ENCODE data around the gene GALNT16. TPM values are rescaled to one million over a fixed set of nuclear protein-coding genes. Genes with fewer than 3 reads are reported as not detected.
A peak's percentile ranks its signal among the peaks of the same experiment; 100 is the strongest.

The GALNT16 gene
- polyA plus RNA-seq, 3 donors: 0.01 TPM; not detected in 2

DNA sequence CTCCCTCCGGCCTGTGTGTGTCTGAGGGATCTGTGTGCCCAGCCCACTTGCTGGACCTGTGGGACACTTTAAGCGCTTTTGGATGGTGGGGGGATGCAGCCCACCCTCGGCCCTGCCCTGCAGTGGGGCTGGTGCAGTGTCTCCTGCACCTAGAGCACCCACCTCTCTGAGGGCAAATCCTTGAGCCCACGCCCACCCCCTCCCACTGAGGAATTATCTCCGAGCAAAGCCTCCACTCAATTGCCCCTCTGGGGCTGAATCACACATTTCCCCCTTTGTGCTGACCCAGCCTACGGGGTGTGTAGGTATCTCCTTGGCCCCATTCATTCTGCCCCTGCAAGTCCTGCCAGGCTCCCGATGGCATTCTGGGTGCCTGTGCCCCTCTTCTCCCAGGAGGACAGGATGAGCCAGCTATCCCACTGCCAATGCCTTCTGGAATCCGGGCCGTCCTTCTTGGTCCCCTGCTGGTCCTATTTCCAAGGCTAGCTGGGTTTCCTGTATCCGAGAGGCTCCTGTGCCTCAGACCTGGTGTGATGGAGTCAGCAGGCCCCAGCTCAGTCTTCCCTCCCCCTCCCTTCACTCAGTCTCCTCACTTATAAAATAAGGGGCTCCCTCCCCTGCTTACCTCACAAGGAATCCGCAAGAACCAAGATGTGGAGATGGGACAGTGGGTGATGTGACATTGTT is 89.3 kb downstream of the GALNT16 start:
- H3K4me3 ChIP-seq (replicated peaks in 1 of 3; ENCODE audit: low read depth in 2 of 3, low read length in 3 of 3): no peak overlapping the region
- no peak overlapping the region for H3K9ac ChIP-seq (ENCODE audit: insufficient read depth, low read length, poor library complexity, severe bottlenecking)
- no peak overlapping the region for H3K27ac ChIP-seq (ENCODE audit: low read depth in 1 of 2, low read length in 2 of 2)
- peaks cover 16% of the 10 kb centered on the region for H3K4me1 Mint-ChIP-seq
- no peaks in the 10 kb centered on the region for H3K27me3 ChIP-seq (ENCODE audit: control insufficient read depth in 2 of 2, insufficient read depth in 2 of 2, low read length in 2 of 2)
- peak overlapping the region in 3 of 7 donors; percentile 28 to 81 (median 37) for H3K27ac Mint-ChIP-seq
- no peaks in the 10 kb centered on the region for H4K20me1 ChIP-seq (ENCODE audit: insufficient read depth, low read length)
- DNase-seq: no peak
- no peak overlapping the region for H3K4me3 Mint-ChIP-seq
- H3K36me3 ChIP-seq (replicated peaks in 1 of 2; ENCODE audit: control insufficient read depth in 1 of 2, insufficient read depth in 2 of 2, low read length in 2 of 2): no peaks in the 10 kb centered on the region
- H3K79me2 ChIP-seq (ENCODE audit: insufficient read depth, low read length): no peaks in the 10 kb centered on the region
- intact Hi-C loops (cut with micrococcal nuclease): no loop called here
- peaks cover 11 to 16% of the 10 kb centered on the region in 2 donors for H3K4me1 ChIP-seq (ENCODE audit: control insufficient read depth in 1 of 2, insufficient read depth in 2 of 2, low read length in 2 of 2)
- H2AFZ ChIP-seq (ENCODE audit: insufficient read depth, low read depth, low read length, poor library complexity, severe bottlenecking): no peak overlapping the region
- no peak overlapping the region for H3K4me2 ChIP-seq (replicated peaks; ENCODE audit: extremely low read depth, low read length, poor library complexity, severe bottlenecking)
- H3K9me3 ChIP-seq (replicated peaks in 1 of 2; ENCODE audit: control insufficient read depth in 1 of 2, insufficient read depth in 1 of 2, low read length in 2 of 2): no peaks in the 10 kb centered on the region
- TF ChIP-seq, protein P1, sequence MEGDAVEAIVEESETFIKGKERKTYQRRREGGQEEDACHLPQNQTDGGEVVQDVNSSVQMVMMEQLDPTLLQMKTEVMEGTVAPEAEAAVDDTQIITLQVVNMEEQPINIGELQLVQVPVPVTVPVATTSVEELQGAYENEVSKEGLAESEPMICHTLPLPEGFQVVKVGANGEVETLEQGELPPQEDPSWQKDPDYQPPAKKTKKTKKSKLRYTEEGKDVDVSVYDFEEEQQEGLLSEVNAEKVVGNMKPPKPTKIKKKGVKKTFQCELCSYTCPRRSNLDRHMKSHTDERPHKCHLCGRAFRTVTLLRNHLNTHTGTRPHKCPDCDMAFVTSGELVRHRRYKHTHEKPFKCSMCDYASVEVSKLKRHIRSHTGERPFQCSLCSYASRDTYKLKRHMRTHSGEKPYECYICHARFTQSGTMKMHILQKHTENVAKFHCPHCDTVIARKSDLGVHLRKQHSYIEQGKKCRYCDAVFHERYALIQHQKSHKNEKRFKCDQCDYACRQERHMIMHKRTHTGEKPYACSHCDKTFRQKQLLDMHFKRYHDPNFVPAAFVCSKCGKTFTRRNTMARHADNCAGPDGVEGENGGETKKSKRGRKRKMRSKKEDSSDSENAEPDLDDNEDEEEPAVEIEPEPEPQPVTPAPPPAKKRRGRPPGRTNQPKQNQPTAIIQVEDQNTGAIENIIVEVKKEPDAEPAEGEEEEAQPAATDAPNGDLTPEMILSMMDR (IDR thresholded peaks at IDR 0.05): no peak
- no peaks in the 10 kb centered on the region for H3K9me3 Mint-ChIP-seq
- 94% methylated on average over 4 of the region's 11 CpGs for WGBS (ENCODE audit: insufficient coverage)
- H3K36me3 Mint-ChIP-seq: no peaks in the 10 kb centered on the region
- peaks cover 3 to 17% (median 13%) of the 10 kb centered on the region in 3 donors for H3K27me3 Mint-ChIP-seq (ENCODE audit: low read depth in 3 of 3)

- H2AFZ ChIP-seq (ENCODE audit: insufficient read depth, low read depth, low read length, poor library complexity, severe bottlenecking): no peak overlapping the region
- H3K27ac Mint-ChIP-seq: peak overlapping the region in 2 of 7 donors; percentile 72 to 76
- 82% methylated on average over 4 of the region's 5 CpGs for WGBS (ENCODE audit: insufficient coverage)
Observed at GRCh38 chr14:69350892-69351291, 90.9 kb downstream of the GALNT16 start.

More at GRCh38 chr14:69350892-69351291, 90.9 kb downstream of the GALNT16 start:
- H3K36me3 Mint-ChIP-seq: no peaks in the 10 kb centered on the region
- H3K9ac ChIP-seq (ENCODE audit: insufficient read depth, low read length, poor library complexity, severe bottlenecking): no peak overlapping the region
- H3K79me2 ChIP-seq (ENCODE audit: insufficient read depth, low read length): no peaks in the 10 kb centered on the region
- H3K27me3 ChIP-seq (ENCODE audit: control insufficient read depth in 2 of 2, insufficient read depth in 2 of 2, low read length in 2 of 2): no peaks in the 10 kb centered on the region
- H3K4me3 Mint-ChIP-seq: no peak overlapping the region
- H3K9me3 ChIP-seq (replicated peaks in 1 of 2; ENCODE audit: control insufficient read depth in 1 of 2, insufficient read depth in 1 of 2, low read length in 2 of 2): no peaks in the 10 kb centered on the region
- no peaks in the 10 kb centered on the region for H3K36me3 ChIP-seq (replicated peaks in 1 of 2; ENCODE audit: control insufficient read depth in 1 of 2, insufficient read depth in 2 of 2, low read length in 2 of 2)
- no peaks in the 10 kb centered on the region for H4K20me1 ChIP-seq (ENCODE audit: insufficient read depth, low read length)
- TF ChIP-seq, protein P1 (IDR thresholded peaks at IDR 0.05): no peak
- H3K27ac ChIP-seq (ENCODE audit: low read depth in 1 of 2, low read length in 2 of 2): peak overlapping the region in 1 of 2 donors; percentile 47
- intact Hi-C loops (cut with micrococcal nuclease): no loop called here
- peaks cover 11 to 16% of the 10 kb centered on the region in 2 donors for H3K4me1 ChIP-seq (ENCODE audit: control insufficient read depth in 1 of 2, insufficient read depth in 2 of 2, low read length in 2 of 2)
- H3K4me3 ChIP-seq (replicated peaks in 1 of 3; ENCODE audit: low read depth in 2 of 3, low read length in 3 of 3): no peak overlapping the region
- peaks cover 1 to 13% (median 10%) of the 10 kb centered on the region in 3 donors for H3K27me3 Mint-ChIP-seq (ENCODE audit: low read depth in 3 of 3)
- H3K4me2 ChIP-seq (replicated peaks; ENCODE audit: extremely low read depth, low read length, poor library complexity, severe bottlenecking): no peak overlapping the region
- no peak for DNase-seq
- H3K4me1 Mint-ChIP-seq: peaks cover 19% of the 10 kb centered on the region
- no peaks in the 10 kb centered on the region for H3K9me3 Mint-ChIP-seq
